ENCODE data around the gene SYNM. TPM values are rescaled to one million over a fixed set of nuclear protein-coding genes. Genes with fewer than 3 reads are reported as not detected.

Gene SYNM
- total RNA-seq, 1 donor from 2014 or later = 5.5 TPM

GRCh38 chr15:99143242-99143641 lies 38.4 kb downstream of the SYNM start:
- Mint-ChIP-seq H3K4me3 (ENCODE audit: unreplicated experiment) (no peak overlapping the region), H3K4me1 (ENCODE audit: unreplicated experiment) (peaks cover 21% of the 10 kb centered on the region), H3K36me3 (ENCODE audit: unreplicated experiment) (peaks cover 12% of the 10 kb centered on the region), H3K27me3 (ENCODE audit: unreplicated experiment) (no peaks in the 10 kb centered on the region), H3K27ac (ENCODE audit: unreplicated experiment) (no peak overlapping the region), H3K9me3 (ENCODE audit: unreplicated experiment) (no peaks in the 10 kb centered on the region)
- no peak for DNase-seq (ENCODE audit: extremely low spot score, unreplicated experiment)
- TF ChIP-seq CTCF (IDR thresholded peaks at IDR 0.05) = no peak

- Mint-ChIP-seq H3K4me1 (ENCODE audit: unreplicated experiment) (peaks cover 22% of the 10 kb centered on the region), H3K4me3 (ENCODE audit: unreplicated experiment) (no peak overlapping the region), H3K36me3 (ENCODE audit: unreplicated experiment) (peaks cover 12% of the 10 kb centered on the region), H3K9me3 (ENCODE audit: unreplicated experiment) (no peaks in the 10 kb centered on the region), H3K27me3 (ENCODE audit: unreplicated experiment) (no peaks in the 10 kb centered on the region), H3K27ac (ENCODE audit: unreplicated experiment) (no peak overlapping the region)
- TF ChIP-seq CTCF (IDR thresholded peaks at IDR 0.05) = no peak
- DNase-seq (ENCODE audit: extremely low spot score, unreplicated experiment) = peak; percentile 19
Observed at GRCh38 chr15:99143655-99144610, 39.1 kb downstream of the SYNM start.

- H3K36me3 Mint-ChIP-seq (ENCODE audit: unreplicated experiment) = peaks cover 13% of the 10 kb centered on the region
- no peak overlapping the region for H3K27ac Mint-ChIP-seq (ENCODE audit: unreplicated experiment)
- H3K4me1 Mint-ChIP-seq (ENCODE audit: unreplicated experiment) = peaks cover 12% of the 10 kb centered on the region
- H3K9me3 Mint-ChIP-seq (ENCODE audit: unreplicated experiment) = no peaks in the 10 kb centered on the region
- no peaks in the 10 kb centered on the region for H3K27me3 Mint-ChIP-seq (ENCODE audit: unreplicated experiment)
- no peak for TF ChIP-seq CTCF (IDR thresholded peaks at IDR 0.05)
- H3K4me3 Mint-ChIP-seq (ENCODE audit: unreplicated experiment) = no peak overlapping the region
- no peak for DNase-seq (ENCODE audit: extremely low spot score, unreplicated experiment)
Observed at GRCh38 chr15:99145005-99145404, 40.1 kb downstream of the SYNM start.

GRCh38 chr15:99145778-99146177 lies 40.9 kb downstream of the SYNM start:
- H3K27me3 Mint-ChIP-seq (ENCODE audit: unreplicated experiment) = no peaks in the 10 kb centered on the region
- no peak overlapping the region for H3K27ac Mint-ChIP-seq (ENCODE audit: unreplicated experiment)
- H3K36me3 Mint-ChIP-seq (ENCODE audit: unreplicated experiment) = peaks cover 18% of the 10 kb centered on the region
- no peaks in the 10 kb centered on the region for H3K9me3 Mint-ChIP-seq (ENCODE audit: unreplicated experiment)
- DNase-seq (ENCODE audit: extremely low spot score, unreplicated experiment) = peak; percentile 75
- H3K4me1 Mint-ChIP-seq (ENCODE audit: unreplicated experiment) = peaks cover 11% of the 10 kb centered on the region
- H3K4me3 Mint-ChIP-seq (ENCODE audit: unreplicated experiment) = no peak overlapping the region
- no peak for TF ChIP-seq CTCF (IDR thresholded peaks at IDR 0.05)

- Mint-ChIP-seq H3K9me3 (ENCODE audit: unreplicated experiment) (no peaks in the 10 kb centered on the region), H3K27ac (ENCODE audit: unreplicated experiment) (no peak overlapping the region), H3K4me3 (ENCODE audit: unreplicated experiment) (no peak overlapping the region), H3K27me3 (ENCODE audit: unreplicated experiment) (no peaks in the 10 kb centered on the region), H3K36me3 (ENCODE audit: unreplicated experiment) (peaks cover 26% of the 10 kb centered on the region), H3K4me1 (ENCODE audit: unreplicated experiment) (peaks cover 11% of the 10 kb centered on the region)
- TF ChIP-seq CTCF (IDR thresholded peaks at IDR 0.05) = no peak
- no peak for DNase-seq (ENCODE audit: extremely low spot score, unreplicated experiment)
Observed at GRCh38 chr15:99146661-99147060, 41.8 kb downstream of the SYNM start.

Data from osteocyte (in vitro differentiated cells).